GM10266 (cell line): ENCODE data around the gene L1TD1.

Experiments used
- DNase-seq: peaks from one replicate; pipeline ENCODE4 v3.0.0; 2012; ENCODE audit errors: extremely low spot score
- TF ChIP-seq, protein P1 (sequence below): IDR thresholded peaks from 2 replicates; pipeline ENCODE4 v1.5.1; 2012; ENCODE audit warnings: mild to moderate bottlenecking, low read depth; ENCODE audit not compliant: control insufficient read depth, insufficient read depth; ENCODE audit errors: missing control alignments

L1TD1 gene

DNA sequence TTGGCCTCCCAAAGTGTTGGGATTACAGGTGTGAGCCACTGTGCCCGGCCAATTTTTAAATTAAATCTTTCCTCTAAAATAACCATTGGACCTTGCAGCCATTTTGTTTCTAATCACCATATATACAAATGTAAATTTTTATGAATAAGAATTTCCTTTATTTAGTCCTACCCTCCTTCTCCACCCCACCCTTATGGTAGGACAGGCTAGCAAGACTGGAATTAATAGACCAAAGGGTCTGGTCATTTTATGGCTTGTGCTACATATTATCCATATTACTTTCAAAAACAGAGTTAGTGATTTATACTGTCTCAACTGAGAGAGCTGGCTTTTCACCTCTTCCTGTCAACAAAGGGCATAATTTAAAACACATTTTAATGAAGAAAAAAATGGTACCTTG lies 26.5 kb downstream of the L1TD1 start:
- TF ChIP-seq, protein P1, sequence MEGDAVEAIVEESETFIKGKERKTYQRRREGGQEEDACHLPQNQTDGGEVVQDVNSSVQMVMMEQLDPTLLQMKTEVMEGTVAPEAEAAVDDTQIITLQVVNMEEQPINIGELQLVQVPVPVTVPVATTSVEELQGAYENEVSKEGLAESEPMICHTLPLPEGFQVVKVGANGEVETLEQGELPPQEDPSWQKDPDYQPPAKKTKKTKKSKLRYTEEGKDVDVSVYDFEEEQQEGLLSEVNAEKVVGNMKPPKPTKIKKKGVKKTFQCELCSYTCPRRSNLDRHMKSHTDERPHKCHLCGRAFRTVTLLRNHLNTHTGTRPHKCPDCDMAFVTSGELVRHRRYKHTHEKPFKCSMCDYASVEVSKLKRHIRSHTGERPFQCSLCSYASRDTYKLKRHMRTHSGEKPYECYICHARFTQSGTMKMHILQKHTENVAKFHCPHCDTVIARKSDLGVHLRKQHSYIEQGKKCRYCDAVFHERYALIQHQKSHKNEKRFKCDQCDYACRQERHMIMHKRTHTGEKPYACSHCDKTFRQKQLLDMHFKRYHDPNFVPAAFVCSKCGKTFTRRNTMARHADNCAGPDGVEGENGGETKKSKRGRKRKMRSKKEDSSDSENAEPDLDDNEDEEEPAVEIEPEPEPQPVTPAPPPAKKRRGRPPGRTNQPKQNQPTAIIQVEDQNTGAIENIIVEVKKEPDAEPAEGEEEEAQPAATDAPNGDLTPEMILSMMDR: no peak
- DNase-seq: no peak

DNA sequence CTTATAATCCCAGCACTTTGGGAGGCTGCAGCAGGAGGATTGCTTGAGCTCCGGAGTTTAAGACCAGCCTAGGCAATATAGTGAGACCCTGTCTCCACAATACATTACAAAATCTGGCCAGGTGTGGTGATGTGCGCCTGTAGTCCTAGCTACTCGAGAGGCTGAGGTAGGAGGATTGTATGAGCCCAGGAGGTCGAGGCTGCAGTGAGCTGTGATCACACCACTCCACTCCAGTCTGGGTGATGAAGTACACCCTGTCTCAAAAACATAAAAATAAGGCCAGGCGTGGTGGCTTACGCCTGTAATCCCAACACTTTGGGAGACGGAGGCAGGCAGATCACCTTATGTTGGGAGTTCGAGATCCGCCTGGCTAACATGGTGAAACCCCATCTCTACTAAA lies 27.7 kb downstream of the L1TD1 start:
- TF ChIP-seq, protein P1: no peak
- no peak for DNase-seq

DNA sequence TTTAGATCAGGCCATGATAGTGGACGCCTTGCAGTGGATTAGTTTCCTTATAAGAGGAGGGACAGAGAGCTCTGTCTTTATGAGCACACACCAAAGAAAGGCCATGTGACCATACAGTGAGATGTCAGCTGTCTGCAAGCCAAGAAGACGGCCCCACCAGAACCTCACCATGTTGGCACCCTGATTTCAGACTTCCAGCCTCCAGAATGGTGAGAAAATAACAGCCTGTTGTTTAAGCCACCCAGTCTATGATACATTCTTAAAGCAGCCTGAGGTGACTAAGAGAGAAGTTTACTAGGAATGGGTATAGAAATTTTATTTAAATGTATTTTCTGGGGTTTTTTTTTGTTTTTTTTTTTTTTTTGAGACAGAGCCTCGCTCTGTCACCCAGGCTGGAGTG lies 29.5 kb downstream of the L1TD1 start:
- TF ChIP-seq, protein P1: no peak
- DNase-seq: no peak

DNA sequence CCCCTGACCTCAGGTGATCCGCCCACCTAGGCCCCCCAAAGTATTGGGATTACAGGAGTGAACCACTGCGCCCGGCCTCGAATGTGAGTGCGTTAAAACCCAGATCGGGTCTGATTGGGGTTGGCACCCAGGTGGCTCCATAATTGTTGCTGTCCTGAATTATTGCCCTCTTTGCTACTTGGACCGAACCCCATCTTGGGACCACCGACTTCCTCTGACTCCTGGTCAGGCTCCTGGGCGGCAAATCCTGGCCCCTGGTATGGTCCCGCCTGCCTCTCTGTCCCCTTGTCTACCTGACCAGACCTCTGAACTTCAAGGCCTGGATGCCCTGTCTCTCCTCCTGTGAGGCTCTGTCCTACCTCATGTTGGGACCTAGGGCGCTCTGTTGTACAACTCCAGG lies 32.8 kb downstream of the L1TD1 start:
- TF ChIP-seq, protein P1: no peak
- DNase-seq: no peak

DNA sequence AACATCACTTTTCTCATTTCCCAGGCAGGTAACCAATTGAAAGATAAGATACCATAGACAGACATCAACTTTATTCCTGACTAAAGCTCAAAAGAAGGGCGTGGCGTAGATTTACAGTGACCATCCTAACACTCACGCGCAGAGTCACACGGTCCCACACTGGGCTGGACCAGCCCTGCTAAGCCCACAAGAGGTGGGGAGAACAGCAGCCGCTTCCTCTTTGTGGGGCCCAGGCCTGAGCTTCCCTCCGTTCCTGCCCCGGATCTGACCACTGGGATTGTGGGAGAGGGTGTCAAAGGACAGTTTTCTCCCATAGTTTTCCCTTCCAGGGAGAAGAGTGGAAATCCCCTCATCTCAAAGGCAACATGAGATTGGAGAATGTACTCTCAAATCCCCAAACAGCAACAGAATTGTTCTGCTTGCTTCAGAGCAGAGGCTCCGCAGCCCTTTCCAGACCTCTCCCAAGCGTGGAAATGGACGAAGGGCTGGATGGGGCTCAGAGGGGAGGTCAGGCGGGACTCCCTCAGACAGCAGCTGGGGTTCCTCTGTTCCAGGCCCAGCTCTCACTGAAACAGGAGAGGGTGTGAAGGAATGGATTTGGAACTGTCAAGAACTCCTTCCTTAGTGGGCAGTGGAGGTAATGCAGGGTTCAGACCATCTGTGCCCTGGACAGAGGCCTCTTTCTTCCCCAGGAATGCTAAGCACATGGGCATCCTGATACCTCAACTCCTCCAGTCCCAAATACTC lies 33.7 kb downstream of the L1TD1 start:
- DNase-seq: no peak
- TF ChIP-seq, protein P1: no peak

DNA sequence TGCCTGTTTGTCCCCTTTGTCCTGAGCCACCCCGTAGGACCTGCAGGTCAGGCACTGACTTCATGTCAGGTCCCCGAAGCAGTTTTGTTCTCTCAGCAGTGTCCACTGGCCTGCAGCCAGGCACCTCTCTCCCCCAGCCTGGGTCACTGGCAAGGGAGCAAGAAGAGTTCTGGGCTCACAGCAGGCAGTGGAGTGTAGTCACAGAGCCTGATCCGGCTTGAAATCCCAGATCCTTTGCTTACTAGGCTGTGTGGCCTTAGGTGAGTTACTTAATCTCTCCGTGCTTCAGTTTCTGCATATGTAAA lies 34.2 kb downstream of the L1TD1 start:
- TF ChIP-seq, protein P1: no peak
- no peak for DNase-seq

DNA sequence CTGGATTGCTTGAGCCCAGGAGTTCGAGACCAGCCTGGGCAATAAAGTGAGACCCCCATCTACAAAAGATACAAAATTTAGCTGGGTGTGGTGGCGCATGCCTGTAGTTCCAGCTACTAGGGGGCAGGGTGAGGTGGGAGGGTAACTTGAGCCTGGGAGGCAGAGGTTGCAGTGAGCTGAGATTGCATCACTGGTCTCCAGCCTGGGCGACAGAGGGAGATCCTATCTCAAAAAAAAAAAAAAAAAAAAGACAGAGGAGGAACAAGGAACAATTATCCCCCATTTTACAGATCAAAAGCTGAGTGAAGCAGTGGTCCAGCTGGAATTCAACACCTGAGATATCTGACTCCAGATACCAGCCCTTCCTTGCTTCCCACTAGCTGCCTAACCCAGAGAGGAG lies 34.8 kb downstream of the L1TD1 start:
- TF ChIP-seq, protein P1: no peak
- DNase-seq: no peak
